GM19467 (cell line): ENCODE results near the gene MSX1.

Experiments used
- ATAC-seq: cut with Tn5 transposase; IDR thresholded peaks from one replicate; pipeline ENCODE4 v1.9.1; 2021; ENCODE audit warnings: mild to moderate bottlenecking, moderate library complexity; ENCODE audit not compliant: unreplicated experiment

MSX1 gene

DNA sequence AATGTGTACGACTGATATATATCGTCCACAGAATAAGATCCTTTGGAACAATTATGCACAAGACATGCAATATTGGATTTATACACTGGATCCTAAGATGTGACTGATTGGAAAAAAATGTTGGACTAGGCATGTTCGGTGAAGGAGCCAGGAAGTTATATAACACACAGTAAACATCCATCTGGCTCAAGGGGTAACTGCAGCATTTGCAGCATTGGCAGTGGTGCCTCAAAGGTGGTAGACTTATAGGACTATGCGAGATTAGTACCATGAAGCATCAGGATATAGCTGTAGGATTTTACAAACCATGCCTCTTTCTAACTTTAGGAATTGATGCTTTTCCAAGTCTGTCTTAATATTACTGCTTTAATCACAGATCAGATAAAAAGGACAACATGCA lies 34.3 kb downstream of the MSX1 start:
- ATAC-seq, result no peak

DNA sequence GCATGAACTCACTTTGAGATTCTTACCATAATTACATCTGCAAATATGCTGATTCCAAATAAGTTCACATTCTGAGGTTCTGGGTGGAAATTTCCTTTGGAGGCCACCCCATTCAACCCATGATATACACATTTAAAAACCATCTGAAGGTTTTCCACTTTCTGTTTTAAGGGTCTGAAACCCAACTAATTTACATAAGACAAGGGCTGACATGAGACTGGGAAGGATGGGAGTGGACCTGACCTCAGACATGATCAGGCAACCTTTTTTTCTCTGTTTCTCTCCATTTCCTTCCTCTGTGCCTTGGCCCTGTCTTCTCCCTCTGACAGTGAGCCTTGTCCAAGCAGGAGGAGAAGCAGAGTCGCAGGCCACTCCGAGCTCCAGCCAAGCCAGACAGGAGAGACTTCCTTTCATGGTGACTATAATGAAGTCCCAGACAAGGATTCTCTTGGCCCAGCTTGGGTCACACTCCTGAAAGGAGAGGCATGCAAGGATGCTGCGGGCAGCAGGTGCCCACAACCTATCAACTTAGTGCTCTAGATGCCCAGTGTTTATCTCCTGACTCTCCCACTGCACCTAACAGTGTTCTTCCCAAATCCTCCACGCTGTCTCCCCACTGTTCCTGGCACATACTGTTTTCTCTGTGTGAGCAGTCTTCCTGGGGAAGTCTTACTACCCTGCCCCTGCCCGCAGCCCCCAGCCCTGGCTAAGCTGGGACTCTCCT lies 39.9 kb downstream of the MSX1 start:
- no peak for ATAC-seq

DNA sequence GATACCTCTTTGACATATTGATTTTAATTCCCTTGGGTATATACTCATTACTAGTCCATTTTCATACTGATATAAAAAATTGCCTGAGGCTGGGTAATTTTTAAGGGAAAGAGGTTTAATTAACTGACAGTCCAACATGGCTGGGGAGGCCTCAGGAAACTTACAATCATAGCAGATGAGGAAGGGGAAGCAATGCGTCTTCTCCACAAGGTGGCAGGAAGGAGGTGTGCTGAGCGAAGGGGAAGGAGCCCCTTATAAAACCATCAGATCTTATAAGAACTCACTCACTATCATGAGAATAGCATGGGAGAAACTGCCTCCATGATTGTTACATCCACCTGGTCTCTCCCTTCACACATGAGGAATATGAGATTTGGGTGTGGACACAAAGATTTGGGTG lies 42.4 kb downstream of the MSX1 start:
- ATAC-seq, result no peak

DNA sequence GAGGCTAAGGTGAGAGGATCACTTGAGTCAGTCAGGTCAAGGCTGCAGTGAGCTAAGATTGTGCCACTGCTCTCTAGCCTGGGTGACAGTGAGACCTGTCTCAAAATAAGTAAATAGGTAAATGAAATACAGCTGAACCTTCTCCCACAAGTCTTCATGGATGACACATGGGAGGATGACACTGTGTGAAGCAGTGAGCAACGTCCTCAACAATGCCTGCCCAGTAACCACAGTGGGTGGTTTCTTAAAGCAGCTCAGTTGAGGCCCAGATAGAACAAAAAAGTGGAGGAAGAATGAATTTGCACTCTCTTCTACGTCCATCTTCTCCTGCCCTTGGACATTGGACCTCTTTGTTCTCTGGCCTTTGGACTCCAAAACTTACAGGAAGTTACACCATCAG lies 52.7 kb downstream of the MSX1 start:
- no peak for ATAC-seq

DNA sequence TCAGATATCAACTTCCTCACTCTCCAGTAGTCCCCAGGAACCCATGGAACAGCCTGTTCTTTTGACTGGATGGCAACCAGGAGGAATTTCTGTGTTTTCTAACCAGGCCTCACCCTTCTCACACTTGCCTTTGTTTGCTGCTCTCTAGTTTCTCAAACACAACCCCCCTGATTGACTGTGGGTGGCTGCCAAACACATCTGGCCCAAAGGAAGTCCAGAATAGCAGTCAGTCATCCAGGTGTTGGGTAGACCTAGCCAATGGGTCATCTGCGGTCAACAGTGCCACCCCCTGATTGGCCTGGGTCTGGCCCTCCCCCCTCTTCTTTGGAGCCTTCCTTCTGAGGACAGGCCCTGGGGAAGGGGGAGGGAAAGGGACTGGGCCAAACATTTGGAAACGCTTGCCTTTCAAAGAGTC lies 53.7 kb downstream of the MSX1 start:
- no peak for ATAC-seq
